PFSK-1 (cell line): ENCODE results near the gene C22orf15.

Experiments used
- FOXP2 ChIP-seq: optimal IDR thresholded peaks from 2 replicates; pipeline ENCODE3; 2011; ENCODE audit warnings: borderline replicate concordance, control low read depth, inconsistent platforms; ENCODE audit not compliant: insufficient read depth; ENCODE audit errors: extremely low read length, extremely low read depth
- POLR2AphosphoS5 ChIP-seq: IDR thresholded peaks from 2 replicates; pipeline ENCODE4 v1.6.1; 2012; ENCODE audit warnings: low read depth, mild to moderate bottlenecking, control low read depth, low read length, moderate library complexity
- SIN3A ChIP-seq: IDR thresholded peaks from 2 replicates; pipeline ENCODE4 v1.6.1; 2012; ENCODE audit warnings: mild to moderate bottlenecking, low read length, moderate library complexity, borderline replicate concordance; ENCODE audit not compliant: insufficient read depth
- TAF1 ChIP-seq: IDR thresholded peaks from 2 replicates; pipeline ENCODE4 v1.6.1; 2012; ENCODE audit warnings: low read length, control low read depth, borderline replicate concordance; ENCODE audit not compliant: insufficient read depth
- TF ChIP-seq, protein P1 (sequence below), 2 experiments: IDR thresholded peaks; 2 replicates each; pipeline versions ENCODE4 v1.6.1 to v1.8.0; 2011 to 2012; ENCODE audit warnings: low read depth in 2 of 2, low read length in 2 of 2, control low read depth in 1 of 2, inconsistent platforms in 1 of 2, mild to moderate bottlenecking in 1 of 2, moderate library complexity in 1 of 2; ENCODE audit not compliant: insufficient read depth in 1 of 2

The C22orf15 gene

DNA sequence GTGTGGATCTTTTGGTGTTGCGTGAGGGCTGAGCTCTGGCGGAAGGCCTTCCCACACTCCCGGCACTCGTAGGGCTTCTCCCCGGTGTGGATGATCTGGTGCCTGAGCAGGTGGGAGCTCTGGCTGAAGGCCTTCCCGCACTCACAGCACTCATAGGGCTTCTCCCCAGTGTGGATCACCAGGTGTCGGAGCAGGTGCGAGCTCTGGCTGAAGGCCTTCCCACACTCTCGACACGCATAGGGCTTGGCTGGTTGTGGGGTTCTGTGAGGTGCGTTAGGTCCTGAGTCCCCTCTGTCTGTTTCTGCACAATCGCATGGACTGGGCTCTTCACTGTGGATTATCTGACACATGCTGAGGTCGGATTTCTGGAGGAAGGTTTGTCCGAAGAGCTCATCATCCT, 18.3 kb upstream of the C22orf15 start:
- no peak for TF ChIP-seq TAF1
- no peak for TF ChIP-seq POLR2AphosphoS5
- TF ChIP-seq FOXP2, result no peak
- no peak for TF ChIP-seq SIN3A
- TF ChIP-seq, protein P1, sequence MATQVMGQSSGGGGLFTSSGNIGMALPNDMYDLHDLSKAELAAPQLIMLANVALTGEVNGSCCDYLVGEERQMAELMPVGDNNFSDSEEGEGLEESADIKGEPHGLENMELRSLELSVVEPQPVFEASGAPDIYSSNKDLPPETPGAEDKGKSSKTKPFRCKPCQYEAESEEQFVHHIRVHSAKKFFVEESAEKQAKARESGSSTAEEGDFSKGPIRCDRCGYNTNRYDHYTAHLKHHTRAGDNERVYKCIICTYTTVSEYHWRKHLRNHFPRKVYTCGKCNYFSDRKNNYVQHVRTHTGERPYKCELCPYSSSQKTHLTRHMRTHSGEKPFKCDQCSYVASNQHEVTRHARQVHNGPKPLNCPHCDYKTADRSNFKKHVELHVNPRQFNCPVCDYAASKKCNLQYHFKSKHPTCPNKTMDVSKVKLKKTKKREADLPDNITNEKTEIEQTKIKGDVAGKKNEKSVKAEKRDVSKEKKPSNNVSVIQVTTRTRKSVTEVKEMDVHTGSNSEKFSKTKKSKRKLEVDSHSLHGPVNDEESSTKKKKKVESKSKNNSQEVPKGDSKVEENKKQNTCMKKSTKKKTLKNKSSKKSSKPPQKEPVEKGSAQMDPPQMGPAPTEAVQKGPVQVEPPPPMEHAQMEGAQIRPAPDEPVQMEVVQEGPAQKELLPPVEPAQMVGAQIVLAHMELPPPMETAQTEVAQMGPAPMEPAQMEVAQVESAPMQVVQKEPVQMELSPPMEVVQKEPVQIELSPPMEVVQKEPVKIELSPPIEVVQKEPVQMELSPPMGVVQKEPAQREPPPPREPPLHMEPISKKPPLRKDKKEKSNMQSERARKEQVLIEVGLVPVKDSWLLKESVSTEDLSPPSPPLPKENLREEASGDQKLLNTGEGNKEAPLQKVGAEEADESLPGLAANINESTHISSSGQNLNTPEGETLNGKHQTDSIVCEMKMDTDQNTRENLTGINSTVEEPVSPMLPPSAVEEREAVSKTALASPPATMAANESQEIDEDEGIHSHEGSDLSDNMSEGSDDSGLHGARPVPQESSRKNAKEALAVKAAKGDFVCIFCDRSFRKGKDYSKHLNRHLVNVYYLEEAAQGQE (IDR thresholded peaks at IDR 0.05; ENCODE audit: insufficient read depth in 1 of 2, low read depth in 2 of 2, low read length in 2 of 2), result no peak

DNA sequence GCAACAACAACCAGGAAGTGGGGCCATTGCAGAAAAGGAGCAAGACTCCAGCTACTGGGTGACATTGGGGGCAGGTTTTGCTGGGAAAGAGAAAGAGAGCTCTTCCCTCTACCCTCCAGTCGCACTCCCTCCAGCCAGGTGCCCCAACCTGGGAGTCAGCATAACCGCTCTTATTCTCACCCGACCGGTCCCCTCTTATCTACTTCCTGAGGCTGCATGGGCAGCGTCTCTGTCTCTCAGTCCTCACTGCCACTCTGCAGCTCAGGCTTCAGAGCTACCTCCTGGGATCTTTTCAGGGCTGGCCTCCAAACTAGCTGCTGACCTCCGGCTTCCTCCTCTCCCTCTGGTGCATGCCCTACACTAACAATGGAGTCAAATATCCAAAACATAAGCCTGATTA, 17.0 kb upstream of the C22orf15 start:
- TF ChIP-seq POLR2AphosphoS5 (no peak), TAF1 (no peak), FOXP2 (no peak), SIN3A (no peak)
- TF ChIP-seq, protein P1 (IDR thresholded peaks at IDR 0.05; ENCODE audit: insufficient read depth in 1 of 2, low read depth in 2 of 2, low read length in 2 of 2), result no peak

DNA sequence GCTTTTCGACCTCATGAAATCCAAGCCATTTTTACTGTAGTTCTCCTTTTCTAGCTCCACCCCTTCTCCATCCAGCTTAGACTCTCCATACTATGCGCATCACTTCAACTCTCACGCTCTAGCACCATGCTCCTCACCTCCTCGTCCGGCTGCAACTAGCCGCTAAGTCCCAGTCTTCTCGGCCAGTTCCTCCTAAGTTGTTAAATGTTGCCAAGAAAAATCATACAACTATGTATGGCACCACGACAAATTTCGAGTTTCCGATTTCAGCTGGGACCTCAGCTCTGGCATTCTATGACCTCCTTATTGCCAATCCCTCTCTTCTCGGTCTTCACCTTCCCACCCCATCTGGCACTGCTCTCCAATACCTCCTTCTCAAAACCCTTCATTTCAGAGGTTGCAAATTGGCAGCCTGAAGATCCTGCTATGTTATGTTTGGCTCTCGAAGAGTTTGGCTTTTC, 12.9 kb upstream of the C22orf15 start:
- TF ChIP-seq TAF1, result no peak
- TF ChIP-seq, protein P1 (IDR thresholded peaks at IDR 0.05; ENCODE audit: insufficient read depth in 1 of 2, low read depth in 2 of 2, low read length in 2 of 2), result no peak
- TF ChIP-seq FOXP2, result no peak
- TF ChIP-seq SIN3A, result no peak
- TF ChIP-seq POLR2AphosphoS5, result no peak

DNA sequence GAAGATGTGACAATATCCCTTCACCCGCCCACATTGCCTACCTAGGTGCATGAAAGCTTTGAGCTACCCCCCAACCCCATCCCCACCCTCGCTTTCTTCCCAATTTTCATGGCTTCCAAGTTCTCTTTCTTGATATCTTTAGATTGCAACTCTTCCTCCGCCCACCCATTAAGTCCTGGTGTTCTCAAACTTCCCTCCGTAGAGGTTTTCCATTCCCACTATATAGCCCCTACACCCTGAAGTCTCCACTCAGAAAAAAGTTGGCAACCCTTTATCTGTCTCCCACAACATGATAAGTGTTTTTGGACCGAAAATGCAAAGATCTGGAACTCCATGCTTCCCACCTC, 12.4 kb upstream of the C22orf15 start:
- TF ChIP-seq POLR2AphosphoS5, result no peak
- TF ChIP-seq, protein P1 (IDR thresholded peaks at IDR 0.05; ENCODE audit: insufficient read depth in 1 of 2, low read depth in 2 of 2, low read length in 2 of 2), result no peak
- no peak for TF ChIP-seq TAF1
- TF ChIP-seq FOXP2, result no peak
- no peak for TF ChIP-seq SIN3A
